CD4-positive, alpha-beta T cell treated with Interleukin-2 at 100 ng/mL for 4 hours (primary cell): ENCODE measurements around the gene RPN1.

ENCODE experiments used
- DNase-seq: peaks from one replicate; pipeline ENCODE4 v3.0.0-alpha.2; 2020; ENCODE audit warnings: low spot score

Gene RPN1

GRCh38 chr3:128648940-128649663 lies 1.5 kb downstream of the RPN1 start:
- no peak for DNase-seq

DNA sequence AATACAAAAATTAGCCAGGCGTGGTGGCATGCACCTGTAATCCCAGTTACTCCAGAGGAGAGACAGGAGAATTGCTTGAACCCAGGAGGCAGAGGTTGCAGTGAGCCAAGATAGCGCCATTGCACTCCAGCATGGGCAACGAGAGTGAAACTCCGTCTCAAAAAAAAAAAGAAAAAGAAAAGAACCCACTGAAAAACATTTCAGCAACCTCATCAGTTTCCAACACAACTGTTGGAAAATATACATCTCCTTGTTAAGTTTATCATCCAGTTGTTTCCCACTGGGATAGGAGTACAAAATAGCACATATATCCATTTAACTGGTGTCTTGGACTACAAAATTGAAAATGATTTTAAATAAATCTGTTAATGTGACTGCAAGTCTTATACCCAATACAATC lies 2.2 kb downstream of the RPN1 start:
- no peak for DNase-seq

DNA sequence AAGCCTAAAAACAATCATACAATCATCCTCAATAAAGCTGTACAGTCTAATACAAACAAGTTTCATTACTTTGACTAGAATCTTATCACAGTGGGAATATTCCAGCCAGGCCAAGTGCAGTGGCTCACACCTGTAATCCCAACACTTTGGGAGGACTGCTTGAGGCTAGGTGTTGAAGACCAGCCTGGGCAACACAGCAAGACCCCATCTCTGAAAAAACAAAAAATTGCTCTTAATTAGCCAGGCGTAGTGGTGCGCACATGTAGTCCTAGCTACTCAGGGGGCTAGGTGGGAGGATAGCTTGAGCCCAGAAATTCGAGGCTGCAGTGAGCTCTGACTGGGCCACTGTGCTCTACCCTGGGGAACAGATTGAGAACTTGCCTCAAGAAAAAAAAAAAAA lies 3.3 kb downstream of the RPN1 start:
- DNase-seq = no peak

DNA sequence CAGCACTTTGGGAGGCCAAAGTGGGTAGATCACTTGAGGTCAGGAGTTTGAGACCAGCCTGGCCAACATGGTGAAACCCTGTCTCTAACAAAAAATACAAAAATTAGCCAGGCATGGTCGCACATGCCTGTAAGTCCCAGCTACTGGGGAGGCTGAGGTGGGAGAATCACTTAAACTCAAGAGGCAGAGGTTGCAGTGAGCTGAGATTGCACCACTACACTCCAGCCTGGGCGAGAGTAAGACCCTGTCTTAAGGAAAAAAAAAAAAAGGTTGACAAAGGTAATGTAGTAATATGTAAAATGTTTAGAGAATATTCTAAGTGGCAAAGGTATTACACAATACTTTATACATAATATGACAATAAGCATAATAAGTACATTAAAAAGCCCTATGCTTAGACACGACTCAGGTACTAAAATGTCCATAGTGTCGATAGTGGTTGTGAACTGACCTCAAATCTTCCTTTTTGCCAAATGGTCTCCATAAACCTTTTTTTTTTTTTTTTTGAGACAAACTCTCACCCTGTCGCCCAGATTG lies 16.5 kb downstream of the RPN1 start:
- DNase-seq = no peak

DNA sequence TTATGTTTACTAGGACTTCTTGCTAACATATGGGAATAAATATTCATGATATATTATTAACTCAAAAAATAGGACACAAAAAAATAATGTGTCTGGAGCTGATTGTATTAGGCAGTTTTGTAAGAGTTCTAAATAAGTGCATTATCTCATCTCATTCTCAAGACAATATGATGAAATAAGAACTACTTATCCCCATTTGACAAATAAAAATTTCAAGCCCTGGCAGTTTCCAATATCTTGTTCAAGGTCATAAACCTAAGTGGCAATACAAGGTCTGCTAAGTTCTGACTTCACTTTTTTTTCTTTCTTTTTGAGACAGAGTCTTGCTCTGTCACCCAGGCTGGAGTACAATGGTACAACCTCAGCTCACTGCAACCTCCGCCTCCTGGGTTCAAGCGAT lies 18.3 kb downstream of the RPN1 start:
- DNase-seq = no peak

DNA sequence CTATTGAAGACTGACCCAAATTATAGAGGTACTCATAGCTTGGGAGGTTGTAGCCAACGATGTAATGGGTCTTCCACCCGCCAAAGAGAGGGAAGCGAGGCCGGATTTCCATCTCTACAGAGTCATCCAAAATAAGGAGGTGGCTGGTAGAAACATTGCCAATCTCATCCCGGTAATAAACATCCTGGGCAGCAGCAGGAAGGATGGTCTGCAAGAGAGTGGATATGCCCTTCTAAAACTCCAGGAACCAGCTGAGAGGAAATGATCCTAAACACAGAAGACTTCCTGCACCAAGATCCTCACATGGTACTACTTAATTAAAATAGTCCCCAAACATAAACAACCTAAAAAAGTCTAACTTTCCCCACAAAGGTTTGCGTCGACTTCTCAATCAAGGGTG lies 20.7 kb downstream of the RPN1 start:
- no peak for DNase-seq

GRCh38 chr3:128625409-128625945 lies 25.1 kb downstream of the RPN1 start:
- DNase-seq = no peak

DNA sequence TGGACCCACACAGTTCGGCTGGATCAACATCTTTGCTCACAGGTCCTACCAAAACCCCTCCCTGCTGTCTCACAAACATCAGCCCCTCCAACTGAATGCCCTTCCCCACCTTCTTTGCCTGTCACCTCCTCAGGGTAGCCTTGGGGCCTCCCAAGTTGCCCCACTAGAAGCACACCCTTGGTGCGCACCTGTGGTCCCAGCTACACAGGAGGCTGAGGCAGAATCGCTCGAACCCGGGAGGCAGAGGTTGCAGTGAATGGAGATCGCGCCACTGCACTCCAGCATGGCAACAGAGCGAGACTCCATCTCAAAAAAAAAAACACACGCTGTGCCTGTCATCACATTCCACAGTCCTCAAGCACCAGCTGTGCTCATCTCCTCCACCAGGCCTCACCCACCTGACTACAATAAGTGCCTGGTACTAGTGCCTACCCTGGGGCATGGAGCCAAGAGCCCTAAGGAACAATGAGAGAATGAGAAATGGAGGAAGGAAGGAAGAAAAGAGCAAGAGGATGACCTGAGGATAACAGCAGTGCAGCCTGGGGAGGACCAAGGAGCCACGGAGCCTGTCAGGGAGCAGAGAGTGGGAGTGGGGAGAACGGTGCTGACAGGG lies 26.0 kb downstream of the RPN1 start:
- no peak for DNase-seq

- no peak for DNase-seq
Observed at GRCh38 chr3:128623762-128624176, 26.8 kb downstream of the RPN1 start.

DNA sequence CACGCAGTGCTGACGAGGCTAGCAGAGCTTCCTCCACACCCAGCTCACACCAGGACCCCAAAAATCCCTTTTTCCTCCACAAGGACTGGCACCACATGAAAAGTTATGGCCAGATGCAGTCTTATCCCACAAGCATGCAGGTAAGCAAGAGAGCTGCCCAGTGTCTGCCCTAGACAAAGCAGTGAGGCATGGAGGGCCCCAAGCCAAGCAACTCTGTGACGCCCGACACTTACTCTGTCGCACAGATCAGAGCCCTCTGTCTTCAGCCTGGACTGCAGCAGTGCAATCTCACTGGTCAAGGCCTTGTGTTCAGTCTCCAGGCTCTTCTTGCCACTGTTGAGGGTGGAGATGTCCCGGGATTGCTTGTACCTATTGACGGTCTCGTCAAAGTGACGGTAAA lies 28.7 kb downstream of the RPN1 start:
- no peak for DNase-seq

GRCh38 chr3:128621234-128621633 lies 29.4 kb downstream of the RPN1 start:
- no peak for DNase-seq

DNA sequence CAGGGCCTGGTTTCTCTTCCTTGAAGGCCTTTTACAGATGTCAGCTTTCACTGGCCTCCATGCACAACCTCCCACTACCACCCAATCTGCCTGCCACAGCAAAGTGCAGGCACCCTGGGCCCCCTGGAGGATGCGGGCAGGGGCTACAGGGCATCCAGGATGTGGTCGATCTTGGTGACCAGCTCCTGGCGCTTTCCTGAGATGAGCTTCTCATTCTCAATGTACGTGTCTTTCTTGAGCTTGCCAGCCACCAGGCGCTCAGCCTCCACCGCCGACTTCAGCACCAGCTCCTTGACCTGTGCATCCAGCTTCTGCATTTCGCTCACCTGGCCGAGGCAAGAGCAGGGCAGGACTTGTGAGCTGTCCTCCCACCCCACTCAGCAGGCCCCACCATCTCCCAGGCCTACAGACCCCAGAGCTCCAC lies 30.3 kb downstream of the RPN1 start:
- DNase-seq = no peak

- peak; percentile 48 for DNase-seq
Observed at GRCh38 chr3:128619146-128619890, 31.3 kb downstream of the RPN1 start.

- DNase-seq = no peak
Observed at GRCh38 chr3:128618398-128618726, 32.3 kb downstream of the RPN1 start.

DNA sequence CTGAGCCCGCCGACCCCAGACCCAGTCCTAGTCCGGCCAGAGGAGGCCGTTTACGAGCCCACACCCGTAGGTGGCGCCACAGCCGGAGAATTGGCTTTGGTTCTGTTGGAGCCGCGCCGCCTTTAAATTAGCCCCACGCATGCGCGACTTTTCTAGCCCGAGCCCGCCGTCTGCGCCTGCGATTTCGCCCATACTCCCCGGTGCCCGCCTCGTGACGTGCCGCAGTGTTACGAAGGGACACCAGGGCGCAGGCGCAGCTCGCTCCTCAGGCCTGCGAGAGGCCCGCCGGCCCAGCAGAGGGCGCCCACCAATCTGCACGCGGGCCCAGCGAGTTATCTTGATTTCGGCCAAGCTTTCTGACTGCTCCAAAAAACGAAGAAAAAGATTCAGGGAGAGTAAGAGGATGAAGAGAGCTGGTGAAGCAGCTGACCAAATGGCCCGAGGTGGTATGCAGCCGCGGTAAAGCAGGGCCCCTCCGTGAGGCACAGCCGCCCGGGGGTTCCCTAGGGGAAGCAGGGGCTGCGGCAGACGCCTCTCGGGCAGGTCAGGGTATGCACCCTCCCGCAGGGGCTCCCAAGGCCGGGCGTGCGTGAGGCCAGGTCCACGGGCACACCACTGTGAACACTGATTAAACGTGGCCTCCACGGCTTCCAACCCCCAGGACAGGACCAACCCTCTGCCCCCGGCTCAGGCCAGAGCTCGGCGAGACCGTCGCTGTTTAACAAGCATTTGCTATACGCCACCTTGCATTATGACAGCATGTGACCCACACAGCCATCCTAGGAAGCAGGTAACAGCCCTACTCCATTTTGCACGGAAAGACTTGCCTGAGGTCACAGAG lies 32.8 kb downstream of the RPN1 start:
- peak; percentile 99 for DNase-seq

DNA sequence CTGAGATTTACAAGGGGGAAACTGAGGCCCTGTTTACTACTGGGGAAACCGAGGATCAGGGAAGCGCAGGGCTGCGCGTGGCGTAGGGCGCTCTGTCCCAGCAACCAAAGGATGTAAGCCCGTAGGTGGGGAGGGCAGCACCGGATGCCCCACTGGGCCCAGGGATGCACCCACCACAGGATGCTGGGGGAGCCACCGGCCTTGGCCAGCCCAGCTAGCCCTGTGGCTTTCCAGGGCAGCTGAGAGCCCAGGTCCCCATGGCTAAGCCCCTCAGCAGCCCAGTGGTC lies 33.4 kb downstream of the RPN1 start:
- no peak for DNase-seq

- no peak for DNase-seq
Observed at GRCh38 chr3:128616516-128617269, 33.9 kb downstream of the RPN1 start.

DNA sequence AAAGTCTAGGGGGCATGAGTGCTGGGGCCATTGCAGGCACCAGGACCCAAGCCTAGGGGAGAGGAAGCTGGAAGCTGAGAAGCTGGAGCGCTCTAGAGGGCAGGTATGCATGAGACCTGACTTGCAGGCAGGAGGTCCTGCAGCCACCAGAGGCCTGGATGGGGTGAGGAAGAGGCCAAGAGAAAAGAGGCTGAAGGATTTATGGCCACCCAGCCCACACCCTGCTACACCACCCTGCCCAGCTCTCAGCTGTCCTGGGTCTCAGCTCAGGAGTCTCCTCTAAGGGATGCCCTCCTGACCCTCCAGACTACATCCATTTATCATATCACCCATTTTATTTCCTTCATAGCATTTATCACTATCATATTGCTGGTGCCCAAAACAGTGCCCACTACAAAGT lies 36.5 kb downstream of the RPN1 start:
- no peak for DNase-seq

- DNase-seq = no peak
Observed at GRCh38 chr3:128613083-128613829, 37.4 kb downstream of the RPN1 start.

DNA sequence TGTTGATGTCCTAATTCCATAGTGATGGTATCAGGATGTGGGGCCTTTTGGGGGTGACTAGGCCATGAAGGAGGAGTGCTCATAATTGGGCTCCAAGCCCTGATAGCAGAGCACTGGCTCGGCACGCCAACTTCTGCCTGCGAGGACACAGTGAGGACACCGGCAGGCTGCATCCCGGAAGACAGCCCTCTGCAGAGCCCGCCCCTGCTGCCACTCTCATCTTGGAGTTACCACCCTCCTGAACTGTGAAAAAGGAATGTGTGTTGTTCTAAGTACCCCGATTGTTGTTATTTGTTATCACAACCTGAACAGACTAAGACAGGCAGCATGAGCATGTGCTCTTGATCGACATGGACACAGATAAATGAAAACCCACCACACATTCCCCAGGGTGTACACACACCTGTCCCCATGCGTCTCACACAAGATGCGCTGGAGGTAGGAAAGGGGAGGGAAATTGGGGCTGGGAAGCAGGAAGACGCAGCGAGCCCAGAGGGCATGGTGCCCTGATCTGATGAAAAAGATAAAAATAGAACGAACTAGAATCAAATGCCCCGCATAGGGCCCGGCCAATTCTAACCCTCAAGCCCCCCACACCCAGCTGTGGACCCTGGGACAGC lies 40.1 kb downstream of the RPN1 start:
- no peak for DNase-seq
